Measurements from ENCODE around the gene PPIA.
"Not testable (repeated sequence)": the region's sequence is repeated elsewhere in the genome, so short reads cannot be mapped to it uniquely, and the experiment has no call there.

Gene PPIA

DNA sequence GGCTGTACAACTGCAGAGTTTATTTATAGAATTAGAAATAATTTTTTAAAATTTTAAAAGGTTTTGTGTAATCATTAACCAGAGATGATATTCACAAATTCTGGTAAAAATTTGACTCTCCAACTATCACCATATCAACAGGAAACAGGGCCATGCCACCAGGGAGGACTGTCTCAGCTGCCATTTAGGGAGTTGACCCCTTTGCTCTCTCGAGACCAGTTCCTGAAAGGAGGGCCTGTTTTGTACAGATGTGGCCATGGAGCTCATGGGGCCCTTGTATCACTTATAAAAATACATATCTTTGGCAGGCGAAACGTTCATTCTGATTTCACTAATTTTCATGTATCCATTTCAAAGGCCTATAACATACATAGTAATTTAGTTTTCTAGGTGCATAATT, 31.1 kb downstream of the PPIA start:
- no peak for DNase-seq (ENCODE audit: low spot score)

DNA sequence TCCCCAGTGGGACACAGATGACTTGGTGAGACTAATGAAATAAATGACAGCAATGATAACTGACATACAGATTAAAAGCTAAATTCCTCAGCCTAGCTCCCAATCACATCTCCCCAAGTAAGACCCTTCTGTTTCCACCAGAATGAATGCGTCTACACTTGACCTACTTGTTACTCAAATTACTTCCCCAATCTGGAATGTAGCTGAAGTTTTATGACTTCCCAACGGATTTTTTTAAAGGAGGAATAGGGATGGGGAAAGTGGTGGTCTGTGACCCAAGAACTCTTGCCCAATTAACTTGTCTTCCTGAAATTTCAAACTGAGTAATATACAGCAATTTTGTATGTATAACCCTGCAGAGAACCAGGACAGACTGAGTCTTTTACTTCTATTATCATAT, 42.3 kb downstream of the PPIA start:
- DNase-seq (ENCODE audit: low spot score), result no peak

DNA sequence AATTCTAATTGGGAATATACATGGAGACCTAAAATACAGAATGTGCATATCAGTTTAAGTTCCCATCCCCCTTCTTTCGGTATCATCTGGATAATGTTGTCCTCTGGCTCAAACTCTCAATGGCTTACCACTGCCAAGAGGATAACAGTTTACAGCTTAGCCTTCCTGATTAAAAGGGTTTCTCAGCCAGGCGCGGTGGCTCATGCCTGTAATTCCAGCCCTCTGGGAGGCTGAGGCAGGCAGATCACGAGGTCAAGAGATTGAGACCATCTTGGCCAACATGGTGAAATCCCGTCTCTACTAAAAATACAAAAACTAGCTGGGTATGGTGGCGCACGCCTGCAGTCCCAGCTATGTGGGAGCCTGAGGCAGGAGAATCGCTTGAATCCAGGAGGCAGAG, 46.2 kb downstream of the PPIA start:
- DNase-seq (ENCODE audit: low spot score), result not testable (repeated sequence)

DNA sequence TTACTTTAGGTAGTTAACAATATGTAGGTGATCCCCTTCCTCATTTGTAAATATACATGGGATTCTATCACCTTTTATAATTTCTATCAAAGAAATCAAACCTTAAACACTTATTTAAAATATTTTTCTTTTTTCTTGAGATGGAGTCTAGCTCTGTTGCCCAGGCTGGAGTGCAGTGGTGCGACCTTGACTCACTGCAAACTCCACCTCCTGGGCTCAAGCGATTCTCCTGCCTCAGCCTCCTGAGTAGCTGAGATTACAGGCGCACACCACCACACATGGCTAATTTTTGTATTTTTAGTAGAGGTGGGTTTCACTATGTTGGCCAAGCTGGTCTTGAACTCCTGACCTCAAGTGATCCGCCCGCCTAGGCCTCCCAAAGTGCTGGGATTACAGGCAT, 47.0 kb downstream of the PPIA start:
- not testable (repeated sequence) for DNase-seq (ENCODE audit: low spot score)

DNA sequence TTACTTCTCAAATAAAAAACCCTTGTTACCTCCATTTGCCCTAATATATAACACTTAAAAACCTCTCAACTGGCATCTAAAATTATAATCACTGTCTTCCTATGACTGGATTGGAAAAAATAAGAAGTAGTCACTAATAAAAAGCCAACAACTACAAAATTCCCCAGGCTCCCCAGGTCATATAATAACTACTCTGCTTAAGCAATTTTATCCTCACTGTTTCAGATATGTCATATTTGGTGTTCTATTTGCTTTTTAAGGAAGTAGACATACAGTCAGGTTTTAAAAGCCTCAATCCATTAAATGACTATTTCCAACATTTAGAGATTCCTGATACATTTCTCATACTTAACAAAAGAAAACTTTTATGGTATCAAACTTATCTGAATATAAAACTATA, 49.0 kb downstream of the PPIA start:
- no peak for DNase-seq (ENCODE audit: low spot score)

DNA sequence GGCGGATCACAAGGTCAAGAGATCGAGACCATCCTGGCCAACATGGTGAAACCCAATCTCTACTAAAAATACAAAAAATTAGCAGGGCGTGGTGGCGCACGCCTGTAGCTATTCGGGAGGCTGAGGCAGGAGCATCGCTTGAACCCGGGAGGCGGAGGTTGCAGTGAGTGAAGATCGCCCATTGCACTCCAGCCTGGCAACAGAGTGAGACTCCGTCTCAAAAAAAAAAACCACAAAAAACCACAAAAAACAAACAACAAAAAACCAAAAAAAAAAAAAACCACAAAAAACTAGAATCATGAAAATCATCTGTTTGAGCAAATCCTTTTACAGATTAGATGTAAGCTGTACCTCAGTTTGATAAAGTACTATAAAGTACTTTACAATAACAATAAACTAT, 49.9 kb downstream of the PPIA start:
- DNase-seq (ENCODE audit: low spot score), result not testable (repeated sequence)

DNA sequence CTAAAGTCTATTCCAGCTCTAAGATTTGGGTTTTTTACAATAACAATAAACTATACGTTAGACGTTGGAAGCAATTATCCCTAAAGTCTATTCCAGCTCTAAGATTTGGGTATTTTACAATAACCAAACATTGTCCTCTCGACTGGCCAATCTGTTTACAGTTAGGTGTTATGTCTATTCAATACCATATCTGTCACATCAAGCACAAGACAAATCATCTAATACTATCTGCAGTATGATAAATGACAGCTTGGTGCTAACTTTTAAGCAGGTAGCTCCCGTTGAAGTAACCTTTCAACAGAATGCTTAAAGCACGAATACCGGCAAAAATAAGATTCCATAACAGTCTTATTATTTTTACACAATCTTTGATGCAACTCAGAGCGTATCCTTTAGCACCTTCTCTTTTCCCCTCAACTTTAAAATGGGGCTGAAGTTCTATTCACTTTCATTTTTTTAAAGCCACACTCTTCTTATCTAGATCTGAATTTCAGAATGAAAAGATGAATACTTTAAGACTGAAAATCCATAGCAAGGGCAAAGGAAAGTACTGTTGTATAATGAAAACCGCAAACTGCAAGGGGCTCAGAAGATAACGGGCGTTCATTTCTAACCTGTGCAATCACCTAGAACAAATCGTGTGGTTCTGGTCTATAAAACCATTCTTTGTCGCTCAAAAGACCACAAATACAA, 50.5 kb downstream of the PPIA start:
- DNase-seq (ENCODE audit: low spot score), result peak; percentile 21

DNA sequence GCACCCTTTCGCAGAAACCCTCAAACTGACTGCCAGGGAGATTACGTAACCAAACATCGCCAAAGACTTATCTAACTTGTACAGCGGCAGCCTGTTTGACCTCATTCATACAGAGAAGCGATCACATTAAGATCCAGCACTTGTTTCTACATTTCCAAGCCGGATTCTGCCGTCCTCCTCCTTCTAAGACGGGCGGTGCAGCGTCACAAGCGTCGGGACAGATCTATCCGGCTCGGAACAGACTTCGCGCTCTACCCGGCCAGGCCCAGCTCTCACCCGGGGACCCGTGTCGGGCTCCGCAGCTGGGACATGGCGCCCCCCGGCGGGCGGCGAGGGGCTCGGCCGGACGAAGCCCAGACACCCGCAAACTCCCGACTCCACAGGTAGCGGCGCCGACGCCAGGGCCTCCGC, 51.0 kb downstream of the PPIA start:
- peak; percentile 90 for DNase-seq (ENCODE audit: low spot score)

DNA sequence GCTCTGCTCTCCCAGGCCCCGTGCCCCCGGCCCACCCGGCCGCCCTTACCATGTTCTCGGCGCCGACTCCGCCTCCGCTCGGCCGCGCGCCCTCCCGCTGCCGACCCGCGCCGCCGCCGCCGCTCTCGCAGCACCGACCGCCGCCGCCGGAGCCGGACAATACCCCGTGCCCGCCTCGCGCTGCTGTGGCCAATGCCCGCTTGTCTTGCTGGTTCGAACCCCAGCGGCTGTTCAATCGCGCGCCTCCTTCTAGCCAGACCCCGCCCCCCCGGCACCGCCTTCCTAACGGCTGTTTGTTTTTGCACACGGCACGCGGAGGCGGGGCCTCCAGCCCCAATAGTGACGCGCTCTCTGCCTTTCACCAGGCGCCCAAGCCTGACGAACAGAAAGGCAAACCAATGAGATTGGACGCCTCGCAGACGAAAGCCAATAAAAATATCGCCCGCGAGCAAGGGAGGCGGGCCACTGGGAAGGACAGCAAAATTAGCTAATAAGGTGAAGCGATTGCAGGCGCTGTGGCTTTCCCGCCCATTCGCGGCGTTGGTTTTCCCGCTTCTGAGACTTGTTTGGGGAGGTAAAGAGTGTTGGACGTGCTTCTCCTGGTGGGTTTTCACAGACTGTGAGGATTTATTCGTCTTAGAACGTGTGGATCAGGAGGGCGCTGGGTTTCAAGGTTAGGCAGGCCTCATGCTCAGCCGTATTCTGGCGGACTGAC, 51.6 kb downstream of the PPIA start, which contains the start of gene H2AZ2:
Gene H2AZ2, minus strand, starts transcription at position 168 of the 715 bp plus-strand sequence. Its CDS starts 116 bp downstream, at position 52.
- peak; percentile 100 for DNase-seq (ENCODE audit: low spot score)

DNA sequence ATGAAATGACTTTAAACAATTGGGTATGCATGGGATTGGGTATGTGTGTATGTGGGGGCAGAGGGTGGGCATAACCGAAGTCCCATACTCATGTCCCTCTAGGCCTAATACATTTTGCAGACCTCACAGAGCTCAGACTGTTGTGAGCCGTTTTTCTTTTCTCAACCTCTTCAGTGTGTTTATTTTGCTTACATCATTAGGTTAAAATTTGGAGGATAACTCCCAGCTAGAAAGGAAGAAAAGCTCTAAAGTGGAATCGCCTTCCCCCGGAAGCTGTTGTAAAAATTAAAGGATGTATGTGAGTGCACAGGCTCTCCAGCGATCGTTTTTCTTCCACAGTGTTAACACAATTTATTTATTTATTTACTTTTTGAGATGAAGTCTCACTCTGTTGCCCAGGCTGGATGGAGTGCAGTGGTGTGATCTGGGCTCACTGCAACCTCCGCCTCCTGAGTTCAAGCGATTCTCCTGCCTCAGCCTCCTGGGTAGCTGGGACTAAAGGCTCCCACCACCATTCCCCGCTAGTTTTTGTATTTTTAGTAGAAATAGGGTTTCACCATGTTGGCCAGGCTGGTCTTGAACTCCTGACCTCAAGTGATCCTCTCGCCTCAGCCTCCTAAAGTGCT, 52.9 kb downstream of the PPIA start:
- no peak for DNase-seq (ENCODE audit: low spot score)

DNA sequence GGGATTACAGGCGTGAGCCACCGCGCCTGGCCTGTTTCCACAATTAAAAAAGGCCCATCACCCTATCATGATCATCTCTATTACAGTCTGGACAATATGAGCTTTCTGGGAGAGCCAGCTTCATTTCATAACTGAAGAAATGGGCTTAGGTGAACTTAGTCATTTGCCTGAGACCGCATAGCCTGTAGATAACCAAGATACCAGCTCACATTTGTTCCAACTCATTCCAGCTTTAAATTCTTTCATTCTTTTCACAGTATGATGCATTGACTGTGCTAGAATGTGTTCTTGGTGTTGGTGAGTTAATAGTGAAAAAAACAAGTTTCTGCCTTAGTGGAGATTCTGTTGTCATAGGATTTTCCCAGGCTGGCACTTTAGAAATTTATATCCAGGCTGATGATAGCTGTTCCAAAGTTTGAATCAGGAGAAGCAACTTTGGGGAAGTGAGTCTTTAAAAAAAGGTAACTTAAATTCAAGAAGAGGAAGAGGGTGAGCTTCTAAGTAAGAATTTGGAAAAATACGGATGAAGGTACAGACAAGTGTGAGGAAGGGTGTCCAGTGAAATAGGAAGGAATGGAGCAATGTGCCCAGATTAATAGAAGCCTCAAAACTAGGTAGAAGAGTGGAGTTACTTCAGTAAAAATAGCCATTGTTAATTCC, 53.5 kb downstream of the PPIA start:
- DNase-seq (ENCODE audit: low spot score), result no peak

DNA sequence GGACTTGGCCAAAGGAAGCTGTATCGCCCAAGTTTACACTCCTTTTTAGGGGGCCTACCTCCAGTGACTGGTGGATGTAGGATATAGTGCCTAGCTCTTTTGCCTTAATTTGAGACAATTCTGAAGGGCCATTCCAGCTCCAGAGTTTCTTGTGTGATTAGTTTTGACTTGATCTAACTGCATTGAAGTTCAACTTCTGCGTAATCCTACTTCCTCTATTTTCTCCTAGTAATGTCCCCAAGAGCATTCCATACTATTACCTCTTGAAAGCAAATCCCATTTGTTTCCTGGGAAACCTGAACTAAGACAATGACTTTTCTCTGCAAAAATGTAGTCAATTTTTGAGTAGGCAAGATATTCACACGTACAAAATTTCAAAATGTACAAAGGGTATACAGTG, 56.1 kb downstream of the PPIA start:
- DNase-seq (ENCODE audit: low spot score), result no peak

All from LoVo (cell line).